IMR-90 (cell line): ENCODE results near the gene ZNF454. TPM values are rescaled to one million over a fixed set of nuclear protein-coding genes. Genes with fewer than 3 reads are reported as not detected.

Experiments used
- ATAC-seq: fragments of 200-7000 bp; cut with Tn5 transposase; 2 replicates; pipeline ENCODE4 v1.9.1; 2020; ENCODE audit warnings: low read depth, mild to moderate bottlenecking, moderate library complexity
- BruUV-seq: library from RNA; stranded (reverse); fragments of 400-500 nt; replicated peaks from 2 replicates; lab custom pipeline; 2021; lab: Mats Ljungman, UMichigan
- CTCF ChIA-PET: fragments of 300-600 bp; formaldehyde crosslinking; extraction: SDS; loops from one replicate; lab custom pipeline; 2021; ENCODE audit warnings: antibody characterized with exemption; lab: Yijun Ruan, JAX
- POLR2A ChIA-PET: fragments of 300-600 bp; sonication (Branson Sonifier 250); formaldehyde crosslinking; loops from one replicate; lab custom pipeline; 2022; ENCODE audit warnings: antibody characterized with exemption; ENCODE audit not compliant: unreplicated experiment; lab: Charles Lee
- DNase-seq: peaks from one replicate; pipeline ENCODE4 v3.0.0; 2013
- H2AFZ ChIP-seq: replicated peaks from 2 replicates; pipeline ENCODE3; 2013; ENCODE audit warnings: low read length, mild to moderate bottlenecking; ENCODE audit not compliant: poor library complexity
- H2AK5ac ChIP-seq: 2 replicates; pipeline ENCODE4 v1.6.1; 2013; ENCODE audit warnings: low read depth, low read length, inconsistent platforms
- H2AK9ac ChIP-seq: replicated peaks from 2 replicates; pipeline ENCODE3; 2013; ENCODE audit warnings: mild to moderate bottlenecking, low read depth, low read length, moderate library complexity; ENCODE audit not compliant: poor library complexity
- H2BK120ac ChIP-seq: 2 replicates; pipeline ENCODE4 v1.6.1; 2013; ENCODE audit warnings: low read depth, low read length, inconsistent platforms
- H2BK15ac ChIP-seq: 3 replicates; pipeline ENCODE4 v1.6.1; 2013; ENCODE audit warnings: low read depth, low read length, inconsistent platforms
- H2BK20ac ChIP-seq: 2 replicates; pipeline ENCODE4 v1.6.1; 2013; ENCODE audit warnings: low read depth, mild to moderate bottlenecking, inconsistent platforms, low read length, moderate library complexity
- H2BK5ac ChIP-seq: 2 replicates; pipeline ENCODE4 v1.6.1; 2013; ENCODE audit warnings: mild to moderate bottlenecking, low read depth, low read length, inconsistent platforms; ENCODE audit not compliant: poor library complexity, severe bottlenecking
- H3K14ac ChIP-seq: replicated peaks from 2 replicates; pipeline ENCODE4 v1.6.1; 2013; ENCODE audit warnings: low read depth, low read length, inconsistent platforms
- H3K18ac ChIP-seq: 2 replicates; pipeline ENCODE4 v1.6.1; 2013; ENCODE audit warnings: low read depth, low read length, control low read depth
- H3K23ac ChIP-seq: 2 replicates; pipeline ENCODE4 v1.6.1; 2013; ENCODE audit warnings: low read depth, low read length, inconsistent platforms
- H3K27ac ChIP-seq: 2 replicates; pipeline ENCODE4 v1.5.1; 2013; ENCODE audit warnings: mild to moderate bottlenecking, control low read depth, low read length; ENCODE audit not compliant: insufficient read depth
- H3K27me3 ChIP-seq: 2 replicates; pipeline ENCODE4 v1.6.1; 2013; ENCODE audit warnings: low read length; ENCODE audit not compliant: control insufficient read depth, insufficient read depth
- H3K36me3 ChIP-seq: 2 replicates; pipeline ENCODE4 v1.6.1; 2013; ENCODE audit warnings: low read length, mixed read lengths; ENCODE audit not compliant: control insufficient read depth, insufficient read depth
- H3K4ac ChIP-seq: 2 replicates; pipeline ENCODE4 v1.6.1; 2013; ENCODE audit warnings: low read depth, low read length, inconsistent platforms
- H3K4me1 ChIP-seq: 2 replicates; pipeline ENCODE4 v1.6.1; 2013; ENCODE audit warnings: low read length, mixed read lengths; ENCODE audit not compliant: control insufficient read depth, insufficient read depth
- H3K4me2 ChIP-seq: 2 replicates; pipeline ENCODE4 v1.6.1; 2013; ENCODE audit warnings: low read depth, mild to moderate bottlenecking, control low read depth, low read length, moderate library complexity
- H3K4me3 ChIP-seq: 2 replicates; pipeline ENCODE4 v1.5.1; 2013; ENCODE audit warnings: low read depth, mild to moderate bottlenecking, control low read depth, low read length, moderate library complexity; ENCODE audit not compliant: insufficient read depth
- H3K56ac ChIP-seq: 2 replicates; pipeline ENCODE4 v1.6.1; 2013; ENCODE audit warnings: low read length, inconsistent platforms; ENCODE audit not compliant: insufficient read depth; ENCODE audit errors: extremely low read depth
- H3K79me1 ChIP-seq, 2 experiments: 2 replicates each; pipeline ENCODE4 v1.6.1; 2013; ENCODE audit warnings: low read length in 2 of 2, inconsistent platforms in 1 of 2, low read depth in 1 of 2
- H3K9ac ChIP-seq: 2 replicates; pipeline ENCODE4 v1.6.1; 2013; ENCODE audit warnings: low read depth, low read length, control low read depth
- H3K9me1 ChIP-seq: 2 replicates; pipeline ENCODE4 v1.6.1; 2013; ENCODE audit warnings: low read length, inconsistent platforms; ENCODE audit not compliant: insufficient read depth
- H3K9me3 ChIP-seq: 2 replicates; pipeline ENCODE4 v1.6.1; 2013; ENCODE audit warnings: low read length; ENCODE audit not compliant: control insufficient read depth, insufficient read depth
- H4K20me1 ChIP-seq: 2 replicates; pipeline ENCODE4 v1.6.1; 2013; ENCODE audit warnings: low read length, inconsistent platforms; ENCODE audit not compliant: insufficient read depth
- H4K5ac ChIP-seq: 2 replicates; pipeline ENCODE4 v1.6.1; 2013; ENCODE audit warnings: mild to moderate bottlenecking, low read depth, low read length, control low read depth
- H4K8ac ChIP-seq, 2 experiments: 2 replicates each; pipeline ENCODE4 v1.6.1; 2013; ENCODE audit warnings: low read depth in 2 of 2, low read length in 2 of 2, control low read depth in 1 of 2, inconsistent platforms in 1 of 2
- H4K91ac ChIP-seq: 2 replicates; pipeline ENCODE4 v1.6.1; 2013; ENCODE audit warnings: low read depth, low read length, inconsistent platforms; ENCODE audit not compliant: insufficient read depth
- BHLHE40 ChIP-seq: fragments of 150-350 bp; IDR thresholded peaks from 2 replicates; pipeline ENCODE4 v1.6.1; 2016; ENCODE audit warnings: mild to moderate bottlenecking, low read depth, low read length
- CHD1 ChIP-seq: IDR thresholded peaks from 2 replicates; pipeline ENCODE4 v1.6.1; 2012; ENCODE audit warnings: low read depth, low read length, improper control_type of control experiment
- MAZ ChIP-seq: IDR thresholded peaks from 2 replicates; pipeline ENCODE4 v1.6.1; 2012; ENCODE audit warnings: low read depth, mild to moderate bottlenecking, low read length, improper control_type of control experiment, moderate library complexity, borderline replicate concordance
- MXI1 ChIP-seq: IDR thresholded peaks from 2 replicates; pipeline ENCODE4 v1.6.1; 2012; ENCODE audit warnings: low read depth, mild to moderate bottlenecking, low read length, moderate library complexity, borderline replicate concordance
- NFE2L2 ChIP-seq: fragments of 150-350 bp; IDR thresholded peaks from 2 replicates; pipeline ENCODE4 v1.6.1; 2016; ENCODE audit warnings: low read depth, mild to moderate bottlenecking, low read length
- POLR2A ChIP-seq: IDR thresholded peaks from 2 replicates; pipeline ENCODE4 v1.6.1; 2012; ENCODE audit warnings: mild to moderate bottlenecking, low read depth, low read length
- RAD21 ChIP-seq: IDR thresholded peaks from 2 replicates; pipeline ENCODE4 v1.6.1; 2012; ENCODE audit warnings: low read length, improper control_type of control experiment
- RCOR1 ChIP-seq: IDR thresholded peaks from 2 replicates; pipeline ENCODE4 v1.6.1; 2012; ENCODE audit warnings: mild to moderate bottlenecking, low read length, improper control_type of control experiment; ENCODE audit not compliant: insufficient replicate concordance
- WGBS, 2 experiments: methylation state at CpG; one replicate each; pipeline versions ENCODE4 v1.1.5 to v1.1.7; 2013; ENCODE audit warnings: missing lambda C conversion rate in 2 of 2; ENCODE audit not compliant: insufficient read length in 1 of 2; ENCODE audit errors: extremely low coverage in 2 of 2; 5-methylcytosine and 5-hydroxymethylcytosine counted together
- dilution Hi-C: fragments of 300-500 bp; cut with HindIII; formaldehyde crosslinking; loops from one replicate; pipeline ENCODE4 v1.14.3; 2018; ENCODE audit warnings: low sequenced_read_pairs; ENCODE audit not compliant: unreplicated experiment
- in situ Hi-C: fragments of 300-500 bp; cut with MboI; formaldehyde crosslinking; loops from 3 replicates; pipeline ENCODE4 v1.14.3; 2019; ENCODE audit warnings: low sequenced_read_pairs, inconsistent platforms, mixed read lengths
- intact Hi-C: fragments of 100-400 bp; cut with micrococcal nuclease; formaldehyde crosslinking; loops from 2 replicates; pipeline ENCODE4 v1.10.0; 2022
- polyA plus RNA-seq, 3 experiments: library from polyadenylated mRNA; depleted of rRNA; stranded (reverse); fragments of >200 nt; gene quantifications; 2 replicates each; pipeline ENCODE4 v1.2.3, GENCODE V29; 2012; ENCODE audit warnings: low replicate concordance in 1 of 3
- total RNA-seq: library from RNA; depleted of rRNA; stranded (reverse); fragments of >200 nt; gene quantifications from 2 replicates; pipeline ENCODE4 v1.2.3, GENCODE V29; 2012
- TF ChIP-seq, protein P1 (sequence below): fragments of 150-350 bp; IDR thresholded peaks from 2 replicates; pipeline ENCODE4 v1.6.1; 2017; ENCODE audit warnings: mild to moderate bottlenecking, antibody characterized with exemption, low read length, low read depth

Gene ZNF454
- total and polyA plus RNA-seq, 2 of the 4 experiments (the other 2 are of a cell fraction): 0.12 to 0.18 TPM

GRCh38 chr5:178931846-178932760 is 8.9 kb upstream of the ZNF454 start (continued):
- no peak for TF ChIP-seq MAZ

DNA sequence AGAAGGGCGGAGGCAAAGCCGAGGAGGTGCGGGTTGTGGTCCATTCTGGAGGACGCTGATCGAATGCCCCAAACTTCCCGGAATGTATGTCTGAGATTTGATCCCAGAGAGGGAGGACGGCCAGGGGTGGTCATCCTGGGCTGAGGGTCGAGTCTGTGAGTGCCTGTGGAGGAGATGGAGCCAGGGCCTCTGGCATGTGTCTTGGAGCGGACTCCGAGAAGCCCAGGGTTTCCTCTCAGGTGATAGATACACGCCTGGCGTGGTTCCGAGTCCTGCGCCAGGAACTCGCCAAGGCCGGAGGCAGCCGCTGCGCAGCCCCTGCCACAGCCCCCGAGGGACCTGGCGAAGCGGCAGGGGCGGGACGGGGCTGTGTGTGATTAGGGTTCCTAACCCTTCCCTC is 363 bp downstream of the ZNF454 start:
- intact Hi-C loops: no loop called here
- Histone ChIP-seq H3K23ac (no peak overlapping the region), H4K8ac (no peak overlapping the region), H2BK120ac (no peak overlapping the region), H2BK15ac (no peak overlapping the region), H3K14ac (no peak overlapping the region), H3K27ac (peak overlapping the region; percentile 37; the same call in 1 of the 2 replicates), H3K36me3 (no peaks in the 10 kb centered on the region; the same call in 1 of the 2 replicates), H3K9me3 (peaks cover 67% of the 10 kb centered on the region), H2BK20ac (no peak overlapping the region), H3K18ac (no peak overlapping the region), H4K5ac (no peak overlapping the region; the same call in 1 of the 2 replicates), H3K9ac (peak overlapping the region; percentile 44), H2BK5ac (no peak overlapping the region), H2AFZ (peak overlapping the region; percentile 63), H3K27me3 (no peaks in the 10 kb centered on the region), H2AK9ac (no peak overlapping the region), H4K20me1 (no peaks in the 10 kb centered on the region), H2AK5ac (no peak overlapping the region), H3K9me1 (no peaks in the 10 kb centered on the region), H3K79me1 (no peaks in the 10 kb centered on the region), H3K56ac (no peak overlapping the region), H4K91ac (no peak overlapping the region), H3K4me3 (peak overlapping the region; percentile 68), H3K4me2 (peak overlapping the region; percentile 70), H3K4me1 (no peaks in the 10 kb centered on the region), H3K4ac (no peak overlapping the region)
- BruUV-seq: no TSS peak
- DNase-seq (no peak), ATAC-seq (peak; percentile 13; the same call in 1 of the 2 replicates)
- POLR2A ChIA-PET: no interaction called here
- in situ Hi-C loops: no loop called here
- dilution Hi-C loops: no loop called here
- WGBS, 2 experiments: 3% methylated on average over 6 of the region's 23 CpGs; no CpG with 5 or more reads in 1 of the 2 experiments
- CTCF ChIA-PET: no interaction called here
- TF ChIP-seq POLR2A (no peak), RAD21 (no peak), MXI1 (no peak), MAZ (no peak), NFE2L2 (no peak), BHLHE40 (no peak), RCOR1 (no peak), CHD1 (no peak)
- TF ChIP-seq, protein P1, sequence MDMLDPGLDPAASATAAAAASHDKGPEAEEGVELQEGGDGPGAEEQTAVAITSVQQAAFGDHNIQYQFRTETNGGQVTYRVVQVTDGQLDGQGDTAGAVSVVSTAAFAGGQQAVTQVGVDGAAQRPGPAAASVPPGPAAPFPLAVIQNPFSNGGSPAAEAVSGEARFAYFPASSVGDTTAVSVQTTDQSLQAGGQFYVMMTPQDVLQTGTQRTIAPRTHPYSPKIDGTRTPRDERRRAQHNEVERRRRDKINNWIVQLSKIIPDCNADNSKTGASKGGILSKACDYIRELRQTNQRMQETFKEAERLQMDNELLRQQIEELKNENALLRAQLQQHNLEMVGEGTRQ: no peak
